Smooth muscle cell (in vitro differentiated cells): Measurements from ENCODE around the gene FLVCR1. TPM values are rescaled to one million over a fixed set of nuclear protein-coding genes. Genes with fewer than 3 reads are reported as not detected.

Experiments
- DNase-seq: peaks from one replicate; lab custom pipeline; 2025; ENCODE audit not compliant: unreplicated experiment; lab: John Stamatoyannopoulos, UW
- H2AFZ ChIP-seq: fragments of 200-600 bp; sonication (generic); 2 replicates; pipeline ENCODE4 v1.6.0; 2016; ENCODE audit warnings: antibody characterized with exemption, low read depth, mild to moderate bottlenecking
- H3F3A ChIP-seq: fragments of 200-600 bp; sonication (generic); 2 replicates; pipeline ENCODE4 v1.6.0; 2017; ENCODE audit warnings: antibody characterized with exemption, low read depth
- H3K27ac ChIP-seq: fragments of 200-600 bp; sonication (generic); 2 replicates; pipeline ENCODE4 v1.5.1; 2016; ENCODE audit warnings: low read depth, mild to moderate bottlenecking
- H3K27me3 ChIP-seq: fragments of 200-600 bp; sonication (generic); 2 replicates; pipeline ENCODE4 v1.6.1; 2016; ENCODE audit warnings: low read depth, mild to moderate bottlenecking
- H3K36me3 ChIP-seq: fragments of 200-600 bp; sonication (generic); 2 replicates; pipeline ENCODE4 v1.5.1; 2016; ENCODE audit warnings: low read depth
- H3K4me1 ChIP-seq: fragments of 200-600 bp; sonication (generic); 2 replicates; pipeline ENCODE4 v1.5.1; 2016; ENCODE audit warnings: low read depth
- H3K4me2 ChIP-seq: fragments of 200-600 bp; sonication (generic); 2 replicates; pipeline ENCODE4 v1.6.0; 2016; ENCODE audit warnings: mild to moderate bottlenecking
- H3K4me3 ChIP-seq: fragments of 200-600 bp; sonication (generic); 2 replicates; pipeline ENCODE4 v1.5.1; 2016; ENCODE audit warnings: mild to moderate bottlenecking
- H3K79me2 ChIP-seq: fragments of 200-600 bp; sonication (generic); 2 replicates; pipeline ENCODE4 v1.6.0; 2016; ENCODE audit warnings: low read depth, mild to moderate bottlenecking
- H3K9ac ChIP-seq: fragments of 200-600 bp; sonication (generic); 2 replicates; pipeline ENCODE4 v1.6.0; 2016; ENCODE audit warnings: low read depth
- H3K9me3 ChIP-seq: fragments of 200-600 bp; sonication (generic); replicated peaks from 2 replicates; pipeline ENCODE4 v1.5.1; 2016; ENCODE audit warnings: low read depth
- H4K20me1 ChIP-seq: fragments of 200-600 bp; sonication (generic); 2 replicates; pipeline ENCODE4 v1.6.0; 2016; ENCODE audit warnings: low read depth
- CTCF ChIP-seq: fragments of 200-600 bp; sonication (generic); IDR thresholded peaks from 2 replicates; pipeline ENCODE4 v1.5.1; 2017; ENCODE audit warnings: borderline replicate concordance, mild to moderate bottlenecking, antibody characterized with exemption; ENCODE audit not compliant: insufficient read depth, poor library complexity, severe bottlenecking
- WGBS: methylation state at CpG from one replicate; pipeline ENCODE4 v1.1.7; 2016; ENCODE audit warnings: low lambda C conversion rate; 5-methylcytosine and 5-hydroxymethylcytosine counted together
- polyA plus RNA-seq: library from polyadenylated mRNA; unstranded; fragments of >200 nt; fragmentation: Nextera tagmentation; extraction: Ambion mirVana; gene quantifications from 2 replicates; pipeline ENCODE4 v1.2.1, GENCODE V29; 2016
- total RNA-seq: library from RNA; depleted of rRNA; stranded (reverse); fragments of >200 nt; gene quantifications from 2 replicates; pipeline ENCODE4 v1.2.3, GENCODE V29; 2014

FLVCR1 gene
- total and polyA plus RNA-seq, 2 experiments from 2014 or later = 4.0 to 5.5 TPM

- Histone ChIP-seq H3K79me2 (no peaks in the 10 kb centered on the region), H3K27ac (no peak overlapping the region), H3K36me3 (peaks cover 3% of the 10 kb centered on the region), H3K9ac (no peak overlapping the region), H3K4me3 (no peak overlapping the region), H3F3A (no peaks in the 10 kb centered on the region), H3K9me3 (no peaks in the 10 kb centered on the region), H3K27me3 (no peaks in the 10 kb centered on the region), H3K4me1 (no peaks in the 10 kb centered on the region), H4K20me1 (no peaks in the 10 kb centered on the region), H3K4me2 (no peak overlapping the region), H2AFZ (no peak overlapping the region)
- no peak for TF ChIP-seq CTCF
- WGBS = 100% methylated on average over 6 of the region's 6 CpGs
- no peak for DNase-seq
Measured at GRCh38 chr1:212878418-212878817, 20.3 kb downstream of the FLVCR1 start.

- Histone ChIP-seq H3K9ac (no peak overlapping the region), H3K36me3 (peaks cover under 1% of the 10 kb centered on the region), H3K4me2 (no peak overlapping the region), H3K9me3 (no peaks in the 10 kb centered on the region), H3K79me2 (no peaks in the 10 kb centered on the region), H3K4me1 (no peaks in the 10 kb centered on the region), H3F3A (no peaks in the 10 kb centered on the region), H3K27ac (no peak overlapping the region), H4K20me1 (no peaks in the 10 kb centered on the region), H2AFZ (no peak overlapping the region), H3K4me3 (no peak overlapping the region), H3K27me3 (no peaks in the 10 kb centered on the region)
- no peak for TF ChIP-seq CTCF
- 82% methylated on average over 6 of the region's 6 CpGs for WGBS
- DNase-seq = no peak
Measured at GRCh38 chr1:212879947-212880690, 22.0 kb downstream of the FLVCR1 start.

GRCh38 chr1:212884592-212884991 lies 26.5 kb downstream of the FLVCR1 start:
- Histone ChIP-seq H3K36me3 (peaks cover 4% of the 10 kb centered on the region), H3K9ac (no peak overlapping the region), H2AFZ (no peak overlapping the region), H3K79me2 (no peaks in the 10 kb centered on the region), H3K4me1 (no peaks in the 10 kb centered on the region), H3K4me3 (no peak overlapping the region), H3K9me3 (no peaks in the 10 kb centered on the region), H3K27ac (peak overlapping the region; percentile 19), H3K4me2 (no peak overlapping the region), H3F3A (no peaks in the 10 kb centered on the region), H3K27me3 (no peaks in the 10 kb centered on the region), H4K20me1 (no peaks in the 10 kb centered on the region)
- WGBS = 80% methylated on average over 4 of the region's 4 CpGs
- DNase-seq = no peak
- no peak for TF ChIP-seq CTCF

DNA sequence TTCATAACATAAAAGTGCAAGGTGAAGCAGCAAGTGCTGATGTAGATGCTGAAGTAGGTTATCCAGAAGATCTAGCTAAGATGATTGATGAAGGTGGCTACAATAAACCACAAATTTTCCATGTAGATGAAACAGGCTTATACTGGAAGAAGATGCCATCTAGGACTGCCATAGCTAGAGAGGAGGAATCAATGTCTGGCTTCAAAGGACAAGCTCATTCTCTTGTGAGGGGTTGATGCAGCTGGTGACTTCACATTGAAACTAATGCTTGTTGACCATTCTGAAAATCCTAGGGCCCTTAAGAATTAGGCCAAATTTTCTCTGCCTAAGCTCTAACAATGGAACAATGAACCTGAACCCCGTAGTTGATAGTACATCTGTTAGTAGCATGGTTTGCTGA lies 34.0 kb downstream of the FLVCR1 start:
- WGBS = 93% methylated on average over 1 of the region's 1 CpG
- Histone ChIP-seq H3K79me2 (no peaks in the 10 kb centered on the region), H3K9ac (no peak overlapping the region), H3K36me3 (peaks cover 17% of the 10 kb centered on the region), H3K4me3 (no peak overlapping the region), H3K27ac (no peak overlapping the region), H3K4me2 (no peak overlapping the region), H3K9me3 (no peaks in the 10 kb centered on the region), H3F3A (no peaks in the 10 kb centered on the region), H4K20me1 (no peaks in the 10 kb centered on the region), H3K27me3 (no peaks in the 10 kb centered on the region), H3K4me1 (no peaks in the 10 kb centered on the region), H2AFZ (no peak overlapping the region)
- no peak for DNase-seq
- no peak for TF ChIP-seq CTCF
